GM19023 (cell line): ENCODE measurements around the gene RNF112.
"Not testable (repeated sequence)": the region's sequence is repeated elsewhere in the genome, so short reads cannot be mapped to it uniquely, and the experiment has no call there.

ENCODE experiments used
- ATAC-seq: cut with Tn5 transposase; IDR thresholded peaks from one replicate; pipeline ENCODE4 v1.9.1; 2021; ENCODE audit warnings: mild to moderate bottlenecking, moderate library complexity; ENCODE audit not compliant: unreplicated experiment

Gene RNF112

DNA sequence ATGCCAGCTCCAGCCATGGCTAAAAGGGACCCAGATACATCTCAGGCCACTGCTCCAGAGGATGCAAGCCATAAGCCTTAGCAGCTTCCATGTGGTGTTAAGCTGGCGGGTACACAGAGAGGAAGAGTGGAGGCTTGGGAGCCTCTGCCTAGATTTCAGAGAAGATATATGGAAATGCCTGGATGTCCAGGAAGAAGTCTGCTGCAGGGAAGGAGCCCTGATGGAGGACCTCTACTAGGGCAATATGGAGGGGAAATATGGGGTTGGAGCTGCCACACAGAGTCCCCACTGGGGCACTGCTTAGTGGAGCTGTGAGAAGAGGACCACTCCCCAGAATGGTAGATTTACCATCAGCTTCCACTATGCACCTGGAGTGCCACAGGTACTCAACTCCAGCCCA, 32.1 kb downstream of the RNF112 start:
- no peak for ATAC-seq

DNA sequence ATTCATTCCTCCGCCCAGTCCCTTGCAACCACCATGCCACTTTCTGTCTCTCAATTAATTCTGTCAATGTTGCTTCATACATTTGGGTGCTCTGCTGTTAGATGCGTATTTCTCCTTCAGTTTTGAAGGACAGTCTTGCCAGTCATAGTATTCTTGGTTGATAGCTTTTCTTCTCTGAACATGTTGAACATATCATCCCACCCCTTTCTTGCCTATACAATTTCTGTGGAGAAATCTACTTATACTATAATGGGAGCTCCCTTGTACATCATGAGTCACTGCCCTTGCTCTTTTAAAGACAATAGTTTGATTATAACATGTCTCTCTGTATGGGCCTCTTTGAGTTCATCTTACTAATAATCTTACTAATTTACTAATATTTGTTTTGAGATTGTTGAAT, 34.1 kb downstream of the RNF112 start:
- ATAC-seq, result no peak

DNA sequence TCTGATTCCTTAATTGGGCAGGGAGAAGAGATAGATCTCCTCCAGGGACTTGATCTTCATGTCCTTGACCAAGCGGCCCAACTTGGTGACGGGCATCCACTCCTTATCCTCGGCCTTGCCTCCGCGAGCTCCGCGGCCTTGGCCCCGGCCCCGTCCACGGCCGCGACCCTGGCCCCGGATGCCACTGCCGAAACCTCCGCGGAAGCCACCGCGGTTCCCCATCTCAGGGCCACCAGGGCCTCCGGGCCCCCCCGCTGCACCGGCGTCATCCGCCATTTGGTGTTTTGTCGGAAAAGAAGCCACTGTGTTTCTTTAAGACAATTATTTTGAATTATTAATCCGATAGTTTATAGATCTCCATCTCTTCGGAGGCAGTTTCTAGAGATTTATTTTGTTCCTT, 35.5 kb downstream of the RNF112 start:
- ATAC-seq, result not testable (repeated sequence)

DNA sequence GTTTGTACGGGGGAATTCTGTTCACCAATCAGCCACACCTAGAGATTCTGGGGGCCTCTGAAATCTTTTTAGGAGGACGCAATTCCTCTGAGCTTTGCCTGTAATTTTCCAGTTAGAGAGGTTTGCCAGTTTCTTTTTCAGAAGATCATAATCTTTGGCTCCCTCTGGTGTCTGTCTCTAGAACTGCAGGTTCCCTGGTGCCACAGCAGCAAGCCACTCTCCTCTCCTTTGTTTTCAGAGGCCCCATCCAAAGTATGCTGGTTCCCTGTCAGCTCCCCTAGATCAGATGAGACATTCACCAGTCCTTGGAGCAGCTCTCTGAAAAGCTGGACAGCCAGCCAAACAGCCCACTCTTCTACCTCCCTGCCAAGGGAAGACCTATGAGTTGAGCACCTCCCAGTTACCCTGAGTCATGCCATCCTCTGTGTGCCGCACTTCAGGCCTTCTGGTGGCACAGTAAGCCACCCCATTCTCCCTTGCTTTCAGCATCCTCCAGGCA, 36.1 kb downstream of the RNF112 start:
- ATAC-seq, result no peak

DNA sequence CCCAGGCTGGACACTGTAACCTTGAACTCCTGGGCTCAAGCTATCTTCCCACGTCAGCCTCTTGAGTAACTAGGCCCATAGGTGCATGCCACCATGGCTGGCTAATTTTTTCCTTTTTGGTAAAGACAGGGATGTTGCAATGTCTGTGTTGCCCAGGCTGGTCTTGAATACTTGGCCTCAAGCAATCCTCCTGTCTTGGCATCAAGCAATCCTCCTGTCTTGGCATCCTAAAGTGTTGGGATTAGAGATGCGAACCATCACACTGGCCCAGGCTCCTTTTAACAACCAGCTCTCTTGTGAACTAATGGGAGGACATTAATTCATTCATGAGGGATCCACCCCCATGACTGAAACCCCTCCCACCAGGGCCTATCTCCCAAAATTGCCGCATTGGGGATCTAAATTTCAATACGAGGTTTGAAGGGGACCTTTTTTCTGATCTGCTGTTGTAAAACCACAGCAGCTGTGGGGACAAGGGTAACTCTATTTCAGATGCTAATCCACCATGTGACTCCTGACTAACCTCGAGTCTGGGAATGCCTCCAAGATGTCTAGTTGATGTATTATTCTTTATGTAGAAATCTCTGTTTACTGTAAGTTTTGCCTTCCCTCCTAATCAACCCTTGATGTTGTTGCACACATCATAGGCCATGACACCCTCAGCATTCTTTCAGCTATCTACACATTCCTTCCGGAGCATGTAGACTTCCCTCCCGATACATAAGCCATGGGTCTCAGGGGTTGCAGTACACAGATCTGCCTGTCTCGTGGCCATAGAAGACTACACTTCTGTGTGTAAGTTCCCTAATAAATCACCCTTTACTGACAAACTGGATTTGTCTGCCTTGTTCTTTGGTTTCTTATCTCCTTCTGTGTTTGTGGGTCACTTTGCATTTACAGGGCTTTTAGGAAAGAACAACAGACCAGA, 37.6 kb downstream of the RNF112 start:
- ATAC-seq, result no peak

DNA sequence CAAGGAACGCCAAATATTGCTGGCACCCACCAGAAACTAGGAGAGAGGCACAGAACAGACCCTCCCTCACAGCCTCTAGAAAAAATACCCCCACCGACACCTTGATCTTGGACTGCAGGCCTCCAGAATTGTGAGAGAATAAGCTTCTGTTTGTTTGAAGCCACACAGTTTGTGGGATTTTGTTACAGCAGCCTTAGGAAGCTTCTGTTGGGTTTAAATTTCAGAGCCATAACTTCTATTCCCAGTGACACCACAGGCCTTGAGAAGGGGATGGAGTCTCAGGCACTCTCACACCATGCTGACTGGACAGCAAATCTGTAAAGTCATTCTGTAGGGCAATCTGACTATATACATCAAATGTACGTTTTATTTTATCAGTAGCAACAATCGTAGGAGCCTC, 38.6 kb downstream of the RNF112 start:
- ATAC-seq, result no peak

DNA sequence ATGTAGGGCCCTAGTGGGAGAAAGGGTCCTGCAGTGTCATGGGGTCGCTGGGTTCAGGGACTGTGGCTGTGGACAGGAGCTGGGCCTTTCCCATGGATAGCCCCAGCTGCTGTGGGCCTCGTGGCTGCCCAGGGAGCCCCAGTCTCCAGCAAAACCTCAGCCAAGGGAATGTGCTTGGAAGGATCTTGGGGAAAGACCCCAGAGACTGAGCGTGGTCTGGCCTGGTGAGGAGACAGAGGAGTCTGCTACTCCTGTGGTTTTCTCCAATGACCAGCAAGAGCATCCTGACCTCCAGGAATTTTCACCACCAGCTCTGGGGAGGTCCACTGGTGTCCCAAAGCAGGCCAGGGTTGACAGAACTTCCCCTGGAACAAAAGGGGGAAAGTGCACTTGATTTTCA, 42.3 kb downstream of the RNF112 start:
- no peak for ATAC-seq

DNA sequence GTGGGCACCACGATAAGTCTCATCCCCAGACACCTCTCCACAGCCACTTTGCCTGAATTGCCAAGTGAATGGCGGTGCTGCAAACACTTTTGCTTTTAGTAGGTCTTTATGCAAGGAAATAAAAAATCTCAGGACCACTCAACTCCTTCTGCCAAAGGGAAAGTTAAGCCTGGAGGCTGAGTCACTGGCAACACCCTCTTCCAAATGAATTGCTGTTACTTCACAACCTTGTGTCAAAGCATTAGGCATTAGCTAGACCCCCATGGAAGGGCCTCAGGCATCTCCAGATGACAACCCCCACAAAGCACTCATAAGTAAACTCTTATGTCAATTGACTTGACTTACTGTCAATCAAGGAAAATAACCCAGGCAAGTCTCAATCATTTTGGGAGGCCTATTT, 43.0 kb downstream of the RNF112 start:
- no peak for ATAC-seq

DNA sequence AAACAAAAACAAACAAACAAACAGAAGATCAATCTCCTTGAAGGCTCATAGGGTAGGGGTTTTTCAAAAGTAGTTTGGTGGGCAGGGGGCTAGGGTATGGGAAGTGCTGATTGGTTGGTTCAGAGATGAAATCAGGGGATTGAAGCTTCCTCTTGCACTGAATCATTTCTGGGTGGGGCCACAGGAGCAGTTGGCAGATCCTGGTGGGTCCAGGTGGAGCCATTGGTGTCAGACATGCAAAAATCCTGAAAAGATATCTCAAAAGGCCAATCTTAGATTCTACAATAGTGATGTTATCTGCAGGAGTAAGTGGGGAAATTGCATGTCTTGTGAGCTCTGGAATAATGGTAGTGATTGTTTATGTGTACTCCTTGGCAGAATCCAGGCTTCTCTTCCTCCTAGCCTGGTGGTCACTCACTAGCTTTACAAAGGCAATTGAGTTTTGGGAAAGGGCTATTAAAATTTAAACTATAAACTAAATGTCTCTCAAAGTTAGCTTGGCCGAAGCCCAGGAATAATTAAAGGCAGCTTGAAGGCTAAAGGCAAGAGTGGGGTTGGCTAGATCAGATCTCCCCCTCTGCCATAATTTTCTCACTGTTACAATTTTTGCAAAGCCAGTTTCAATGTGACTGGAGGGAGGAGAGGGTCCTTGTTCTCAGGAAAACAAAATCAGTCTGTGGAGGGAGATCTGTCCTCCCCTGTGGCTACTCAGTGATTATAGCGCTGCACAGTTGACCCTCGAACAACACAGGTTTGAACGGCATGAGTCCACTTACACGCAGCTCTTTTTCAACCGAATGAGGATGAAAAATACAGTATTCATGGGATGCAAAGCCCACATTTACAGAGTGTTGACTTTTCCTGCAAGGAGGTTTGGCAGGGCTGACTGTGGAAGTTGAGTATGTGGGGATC, 45.2 kb downstream of the RNF112 start:
- ATAC-seq, result no peak

DNA sequence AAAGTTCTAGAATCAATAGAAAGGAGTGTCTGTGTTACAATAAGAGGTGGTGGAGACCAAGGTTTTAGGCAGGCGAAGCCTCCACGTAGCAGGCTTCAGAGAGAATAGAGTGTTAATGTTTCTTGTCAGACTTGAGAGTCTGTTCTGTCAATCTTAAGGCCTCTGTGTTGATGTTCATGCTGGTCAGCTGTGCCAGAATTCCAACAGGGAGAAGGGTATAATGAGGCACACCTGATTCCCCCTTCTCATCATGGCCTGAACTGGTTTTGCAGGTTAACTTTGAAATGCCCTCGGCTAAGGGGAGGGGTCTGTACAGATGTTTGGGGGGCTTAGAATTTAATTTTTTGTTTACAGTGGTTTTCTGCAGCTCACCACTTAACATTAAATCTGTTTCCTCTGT, 46.0 kb downstream of the RNF112 start:
- ATAC-seq, result no peak

DNA sequence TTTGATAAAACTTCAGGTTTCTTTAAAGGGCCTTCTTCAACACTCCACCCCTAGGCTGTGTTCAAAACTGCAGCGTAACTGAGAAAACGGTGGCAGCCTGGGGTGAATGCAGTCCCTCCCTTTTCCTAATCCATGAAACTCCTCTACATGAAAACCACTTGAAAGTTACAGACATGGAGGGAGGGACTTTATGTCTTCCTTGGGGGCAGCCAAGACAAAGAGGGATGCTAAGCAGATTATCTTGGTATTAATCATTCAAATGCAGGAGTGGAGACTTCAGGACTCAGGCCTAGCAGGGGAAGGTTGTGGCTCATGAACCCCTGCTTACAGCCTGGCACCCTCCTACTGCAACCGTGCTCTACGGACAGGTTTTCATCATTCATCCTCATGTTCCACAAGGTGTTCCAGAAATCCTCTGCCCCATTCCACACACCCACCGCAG, 46.8 kb downstream of the RNF112 start:
- ATAC-seq, result no peak

DNA sequence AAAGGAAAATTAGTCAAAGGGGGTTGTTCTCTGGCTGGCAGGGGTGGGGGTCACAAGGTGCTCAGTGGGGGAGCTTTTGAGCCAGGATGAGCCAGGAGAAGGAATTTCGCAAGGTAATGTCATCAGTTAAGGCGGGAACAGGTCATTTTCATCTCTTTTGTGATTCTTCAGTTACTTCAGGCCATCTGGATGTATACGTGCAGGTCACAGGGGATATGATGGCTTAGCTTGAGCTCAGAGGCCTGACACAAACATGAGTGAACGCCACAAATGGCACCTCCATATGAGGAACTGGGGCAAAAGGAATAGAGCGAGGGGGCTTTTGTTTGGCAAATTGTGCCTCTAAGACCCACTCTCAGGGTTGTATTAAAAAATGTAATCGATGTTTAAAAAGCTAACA, 47.4 kb downstream of the RNF112 start:
- not testable (repeated sequence) for ATAC-seq

DNA sequence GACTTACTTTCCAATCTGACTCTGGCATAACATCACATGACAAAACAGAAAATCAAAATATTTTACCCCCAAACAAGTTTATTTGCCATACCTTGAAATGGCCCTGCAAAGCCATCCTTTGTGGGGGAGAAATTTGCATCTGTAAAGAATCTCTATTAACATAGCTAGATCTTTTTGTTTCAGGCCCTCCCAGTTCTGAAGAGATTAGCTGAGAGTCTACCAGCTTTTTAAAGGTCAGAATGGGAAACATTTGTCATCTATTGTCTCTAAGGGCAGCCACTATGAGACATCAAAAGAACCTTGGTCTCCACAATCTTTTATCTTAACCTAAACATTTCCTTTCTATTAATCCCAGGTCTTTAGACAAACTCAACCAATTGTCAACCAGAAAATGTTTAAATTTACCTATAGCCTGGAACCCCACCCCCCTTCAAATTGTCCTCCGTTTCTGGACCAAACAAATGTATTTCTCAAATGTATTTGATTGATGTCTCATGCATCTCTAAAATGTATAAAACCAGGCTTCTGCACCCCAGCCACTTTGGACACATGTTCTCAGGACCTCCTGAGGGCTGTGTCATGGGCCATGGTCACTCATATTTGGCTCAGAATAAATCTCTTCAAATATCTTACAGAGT, 48.1 kb downstream of the RNF112 start:
- not testable (repeated sequence) for ATAC-seq

DNA sequence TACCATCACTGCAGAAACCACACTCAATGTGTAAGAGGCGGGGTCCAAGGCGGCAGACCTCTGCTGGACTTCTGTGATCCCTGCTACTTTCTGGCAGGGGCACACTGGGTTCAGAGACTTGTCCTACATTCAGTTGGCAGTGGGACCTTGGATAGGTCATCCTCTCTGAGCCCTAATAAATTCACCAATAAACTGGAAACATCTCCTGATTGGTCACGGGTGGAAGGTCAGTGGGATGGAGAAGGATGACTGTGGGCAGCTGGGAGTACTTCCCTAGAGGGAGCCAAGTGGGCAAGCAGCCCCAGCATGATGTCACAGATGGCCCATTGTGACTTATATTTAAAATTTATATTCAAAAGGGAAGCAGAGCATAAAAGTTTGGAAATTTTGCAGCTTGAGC, 49.7 kb downstream of the RNF112 start:
- ATAC-seq, result no peak

DNA sequence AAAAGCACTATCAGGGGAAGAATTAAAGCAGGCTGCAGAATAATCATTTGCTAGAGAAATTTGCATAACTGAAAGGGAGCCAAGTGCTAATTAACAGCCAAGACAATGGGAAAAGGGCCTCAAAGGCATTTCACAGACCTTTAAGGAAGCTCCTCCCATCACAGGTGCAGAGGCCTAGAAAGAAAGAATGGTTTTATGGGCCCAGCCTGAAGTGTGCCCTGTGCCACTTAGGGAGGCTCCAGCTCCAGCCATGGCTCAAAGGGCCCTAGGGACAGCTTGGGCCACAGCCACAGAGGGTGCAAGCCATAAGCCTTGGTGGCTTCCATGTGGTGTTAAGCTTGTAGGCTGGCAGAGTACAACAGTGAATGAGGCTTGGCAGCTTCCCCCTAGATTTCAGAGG, 50.1 kb downstream of the RNF112 start:
- ATAC-seq, result no peak

DNA sequence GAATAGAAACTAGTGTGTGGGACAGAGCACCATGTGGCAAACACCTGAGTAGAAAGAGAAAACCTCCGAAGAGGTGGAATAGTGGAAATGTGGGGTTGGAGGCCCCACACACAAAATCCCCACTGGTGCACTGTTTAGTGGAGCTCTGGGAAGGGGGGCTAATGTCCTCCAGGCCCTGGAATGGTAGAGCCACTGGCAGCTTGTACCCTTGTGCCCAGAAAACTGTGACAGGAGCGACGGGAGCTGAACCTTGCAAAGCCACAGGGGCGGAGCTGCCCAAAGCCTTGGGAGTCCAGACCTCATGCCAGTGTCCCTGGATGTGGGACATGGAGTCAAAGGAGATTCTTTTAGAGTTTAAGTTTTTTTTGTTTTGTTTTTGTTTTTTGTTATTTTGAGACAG, 50.6 kb downstream of the RNF112 start:
- no peak for ATAC-seq

DNA sequence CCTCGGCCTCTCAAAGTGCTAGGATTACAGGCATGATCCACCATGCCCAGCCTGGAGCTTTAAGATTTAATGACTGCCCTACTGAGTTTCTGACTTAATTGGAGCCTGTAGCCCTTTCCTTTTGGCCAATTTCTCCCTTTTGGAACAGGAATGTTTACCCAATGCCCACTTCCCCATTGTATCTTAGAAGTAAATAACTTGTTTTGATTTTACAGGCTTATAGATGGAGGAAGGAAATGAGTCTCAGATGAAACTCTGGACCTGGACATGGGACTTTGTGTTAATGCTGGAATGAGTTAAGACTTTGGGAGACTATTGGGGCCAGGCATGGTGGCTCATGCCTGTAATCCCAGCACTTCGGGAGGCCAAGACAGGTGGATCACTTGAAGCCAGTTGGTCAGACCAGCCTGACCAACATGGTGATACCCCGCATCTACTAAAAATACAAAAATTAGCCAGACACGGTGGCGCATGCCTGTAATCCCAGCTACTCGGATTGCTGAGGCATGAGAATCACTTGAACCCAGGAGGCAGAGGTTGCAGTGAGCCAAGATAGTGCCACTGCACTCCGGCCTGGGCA, 51.5 kb downstream of the RNF112 start:
- not testable (repeated sequence) for ATAC-seq

DNA sequence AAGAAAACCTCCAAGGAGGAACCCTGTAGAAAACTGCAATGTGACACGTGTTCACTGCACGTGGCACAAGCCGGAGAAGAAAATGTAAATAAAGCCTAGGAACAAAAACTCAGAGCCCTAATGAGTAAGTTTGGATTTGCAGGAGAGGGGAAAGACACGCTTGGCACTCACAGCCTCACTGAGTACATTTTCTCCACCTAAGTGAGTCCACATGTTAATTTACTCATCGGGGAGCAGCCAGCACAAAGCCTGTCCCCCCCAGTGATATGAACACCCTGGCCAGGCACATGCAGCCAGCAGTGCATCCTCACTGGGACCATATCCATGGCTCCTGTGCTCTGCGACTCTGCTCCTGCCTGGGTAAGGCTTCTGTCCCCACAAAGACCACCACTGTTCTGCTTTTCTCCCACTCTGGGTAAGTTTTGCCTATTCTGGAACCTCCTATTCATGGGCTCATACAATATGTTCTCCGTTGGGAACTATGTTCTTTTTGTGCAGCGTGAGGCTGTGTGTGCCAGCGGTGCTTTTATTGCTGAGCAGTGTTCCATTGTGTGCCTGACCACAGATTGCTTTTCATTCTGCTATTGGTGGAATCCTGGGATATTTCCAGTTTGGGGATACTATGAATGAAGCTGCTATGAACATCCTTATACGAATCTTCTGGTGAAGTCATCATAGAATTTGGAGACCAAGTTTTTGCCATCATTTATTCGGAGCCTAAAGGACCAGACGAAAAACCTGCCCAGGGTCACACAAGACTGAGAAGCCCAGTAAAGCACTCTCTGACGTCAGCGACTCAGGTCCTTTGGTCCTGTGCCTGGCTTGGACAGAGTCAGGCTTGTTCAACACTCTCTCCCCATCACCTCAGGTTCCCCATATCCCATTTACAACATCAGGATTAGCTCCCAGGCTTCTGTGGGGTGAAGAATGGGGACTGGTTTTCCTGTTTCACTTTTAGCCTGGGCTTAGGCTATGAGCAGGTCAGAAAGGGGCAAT, 53.3 kb downstream of the RNF112 start:
- ATAC-seq, result no peak
